OCI-LY7 (cell line): ENCODE measurements around the gene OR2M2. TPM values are rescaled to one million over a fixed set of nuclear protein-coding genes. Genes with fewer than 3 reads are reported as not detected.

Experiments used
- BruUV-seq: library from RNA; stranded (reverse); fragments of 400-500 nt; replicated peaks from 2 replicates; lab custom pipeline; 2021; lab: Mats Ljungman, UMichigan
- CTCF ChIA-PET: fragments of 300-600 bp; sonication (Branson Sonifier 250); formaldehyde crosslinking; loops from one replicate; lab custom pipeline; 2022; ENCODE audit warnings: antibody characterized with exemption; ENCODE audit not compliant: unreplicated experiment; lab: Charles Lee
- POLR2A ChIA-PET: fragments of 300-600 bp; sonication (Branson Sonifier 250); formaldehyde crosslinking; loops from one replicate; lab custom pipeline; 2022; ENCODE audit warnings: antibody characterized with exemption; lab: Charles Lee
- DNase-seq: peaks from one replicate; pipeline ENCODE4 v3.0.0-alpha.2; 2015; ENCODE audit warnings: low spot score
- H2AFZ ChIP-seq: fragments of 200-600 bp; sonication (generic), shearing (Covaris generic); 2 replicates; pipeline ENCODE4 v1.6.1; 2014; ENCODE audit warnings: mild to moderate bottlenecking, antibody characterized with exemption, low read length, moderate library complexity
- H3K27ac ChIP-seq: fragments of 200-600 bp; sonication (generic); 2 replicates; pipeline ENCODE4 v1.5.1; 2014; ENCODE audit warnings: mixed run types, low read depth, mild to moderate bottlenecking, moderate library complexity, low read length, inconsistent platforms; ENCODE audit not compliant: poor library complexity, severe bottlenecking
- H3K36me3 ChIP-seq: fragments of 200-600 bp; sonication (generic); 2 replicates; pipeline ENCODE4 v1.6.1; 2014; ENCODE audit warnings: mild to moderate bottlenecking, antibody characterized with exemption, low read length, moderate library complexity, mixed read lengths; ENCODE audit not compliant: insufficient read depth
- H3K4me1 ChIP-seq: fragments of 200-600 bp; sonication (generic); 2 replicates; pipeline ENCODE4 v1.5.1; 2014; ENCODE audit warnings: mild to moderate bottlenecking, low read length; ENCODE audit not compliant: insufficient read depth, poor library complexity, severe bottlenecking
- H3K4me2 ChIP-seq: fragments of 200-600 bp; sonication (generic); 2 replicates; pipeline ENCODE4 v1.6.1; 2014; ENCODE audit warnings: mild to moderate bottlenecking, low read length
- H3K4me3 ChIP-seq: fragments of 200-600 bp; sonication (generic); 2 replicates; pipeline ENCODE4 v1.5.1; 2014; ENCODE audit warnings: mild to moderate bottlenecking, low read depth, low read length; ENCODE audit not compliant: poor library complexity, severe bottlenecking
- H3K79me2 ChIP-seq: fragments of 200-600 bp; sonication (generic); 2 replicates; pipeline ENCODE4 v1.6.1; 2016; ENCODE audit warnings: low read depth, mild to moderate bottlenecking, low read length, moderate library complexity, mixed read lengths; ENCODE audit not compliant: insufficient read depth
- H3K9me2 ChIP-seq: fragments of 200-600 bp; sonication (generic); 2 replicates; pipeline ENCODE4 v1.6.1; 2016; ENCODE audit warnings: mild to moderate bottlenecking, low read length, mixed read lengths; ENCODE audit not compliant: insufficient read depth
- H3K9me3 ChIP-seq: fragments of 200-600 bp; sonication (generic); 2 replicates; pipeline ENCODE4 v1.6.1; 2014; ENCODE audit warnings: mild to moderate bottlenecking, mixed run types, low read length, mixed read lengths
- H4K20me1 ChIP-seq: fragments of 200-600 bp; sonication (generic); 2 replicates; pipeline ENCODE4 v1.6.1; 2014; ENCODE audit warnings: mild to moderate bottlenecking, antibody characterized with exemption, low read length, moderate library complexity, mixed read lengths; ENCODE audit not compliant: insufficient read depth
- EZH2phosphoT487 ChIP-seq: fragments of 200-600 bp; sonication (generic); IDR thresholded peaks from 2 replicates; pipeline ENCODE4 v1.6.1; 2018; ENCODE audit warnings: low read depth, borderline replicate concordance, mild to moderate bottlenecking, mixed run types, antibody characterized with exemption, low read length, moderate library complexity, mixed read lengths
- intact Hi-C: fragments of 100-400 bp; cut with micrococcal nuclease; formaldehyde crosslinking; loops from one replicate; pipeline ENCODE4 v1.10.0; 2022; ENCODE audit not compliant: unreplicated experiment
- total RNA-seq, 2 experiments: library from RNA; depleted of rRNA in 1 of 2; stranded (reverse); fragments of >200 nt in 1 of 2; shearing (Covaris generic) in 1 of 2; gene quantifications; 2 replicates each; pipeline ENCODE4 v1.2.3, GENCODE V29; 2014 to 2022
- TF ChIP-seq, protein P1 (sequence below): fragments of 200-600 bp; sonication (generic); conservative IDR thresholded peaks from 2 replicates; pipeline ENCODE4 v1.5.1; 2014; ENCODE audit warnings: mild to moderate bottlenecking, antibody characterized with exemption, low read length, moderate library complexity, mixed read lengths

OR2M2 gene
- total RNA-seq, 2 experiments from 2014 or later: not detected

- H2AFZ ChIP-seq: no peak overlapping the region
- no peak for DNase-seq
- POLR2A ChIA-PET: no interaction called here
- CTCF ChIA-PET: no interaction called here
- H3K27ac ChIP-seq: no peak overlapping the region
- no peaks in the 10 kb centered on the region for H4K20me1 ChIP-seq
- no peaks in the 10 kb centered on the region for H3K9me2 ChIP-seq
- no peak overlapping the region for H3K4me2 ChIP-seq
- H3K4me1 ChIP-seq: no peaks in the 10 kb centered on the region
- H3K36me3 ChIP-seq: no peaks in the 10 kb centered on the region
- BruUV-seq: no TSS peak
- no peaks in the 10 kb centered on the region for H3K9me3 ChIP-seq
- no peaks in the 10 kb centered on the region for H3K79me2 ChIP-seq
- H3K4me3 ChIP-seq: no peak overlapping the region
- TF ChIP-seq, protein P1, sequence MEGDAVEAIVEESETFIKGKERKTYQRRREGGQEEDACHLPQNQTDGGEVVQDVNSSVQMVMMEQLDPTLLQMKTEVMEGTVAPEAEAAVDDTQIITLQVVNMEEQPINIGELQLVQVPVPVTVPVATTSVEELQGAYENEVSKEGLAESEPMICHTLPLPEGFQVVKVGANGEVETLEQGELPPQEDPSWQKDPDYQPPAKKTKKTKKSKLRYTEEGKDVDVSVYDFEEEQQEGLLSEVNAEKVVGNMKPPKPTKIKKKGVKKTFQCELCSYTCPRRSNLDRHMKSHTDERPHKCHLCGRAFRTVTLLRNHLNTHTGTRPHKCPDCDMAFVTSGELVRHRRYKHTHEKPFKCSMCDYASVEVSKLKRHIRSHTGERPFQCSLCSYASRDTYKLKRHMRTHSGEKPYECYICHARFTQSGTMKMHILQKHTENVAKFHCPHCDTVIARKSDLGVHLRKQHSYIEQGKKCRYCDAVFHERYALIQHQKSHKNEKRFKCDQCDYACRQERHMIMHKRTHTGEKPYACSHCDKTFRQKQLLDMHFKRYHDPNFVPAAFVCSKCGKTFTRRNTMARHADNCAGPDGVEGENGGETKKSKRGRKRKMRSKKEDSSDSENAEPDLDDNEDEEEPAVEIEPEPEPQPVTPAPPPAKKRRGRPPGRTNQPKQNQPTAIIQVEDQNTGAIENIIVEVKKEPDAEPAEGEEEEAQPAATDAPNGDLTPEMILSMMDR: no peak
- no peak for TF ChIP-seq EZH2phosphoT487
- intact Hi-C loops: loop anchor here (10.0 kb wide), 1 partner anchor 206 kb away; no protein-coding TSS in a partner anchor
Measured at GRCh38 chr1:248140846-248141245, 33.8 kb upstream of the OR2M2 start.

GRCh38 chr1:248143311-248143710, 31.3 kb upstream of the OR2M2 start:
- no TSS peak for BruUV-seq
- Histone ChIP-seq H3K9me3 (no peaks in the 10 kb centered on the region), H3K4me2 (no peak overlapping the region), H4K20me1 (no peaks in the 10 kb centered on the region), H3K27ac (no peak overlapping the region), H3K4me3 (no peak overlapping the region), H2AFZ (no peak overlapping the region), H3K36me3 (no peaks in the 10 kb centered on the region), H3K79me2 (no peaks in the 10 kb centered on the region), H3K9me2 (no peaks in the 10 kb centered on the region), H3K4me1 (no peaks in the 10 kb centered on the region)
- ChIA-PET CTCF (no interaction called here), POLR2A (no interaction called here)
- TF ChIP-seq, protein P1: no peak
- no peak for TF ChIP-seq EZH2phosphoT487
- intact Hi-C loops: loop anchor here (10.0 kb wide), 1 partner anchor 209 kb away; no protein-coding TSS in a partner anchor
- no peak for DNase-seq

GRCh38 chr1:248144513-248145198, 30.0 kb upstream of the OR2M2 start, which contains the start of gene OR2M5:
OR2M5 (plus strand) TSS chr1:248145148; CDS start chr1:248145148, 0 bp downstream.
- H3K9me2 ChIP-seq: no peaks in the 10 kb centered on the region
- H3K4me1 ChIP-seq: no peaks in the 10 kb centered on the region
- H3K79me2 ChIP-seq: no peaks in the 10 kb centered on the region
- H3K4me3 ChIP-seq: no peak within 1 kb of the TSS
- DNase-seq: no peak
- no peak within 1 kb of the TSS for H2AFZ ChIP-seq
- H3K4me2 ChIP-seq: no peak within 1 kb of the TSS
- no peak within 1 kb of the TSS for H3K27ac ChIP-seq
- TF ChIP-seq, protein P1: no peak
- no peak for TF ChIP-seq EZH2phosphoT487
- no TSS peak for BruUV-seq
- intact Hi-C loops: loop anchor here (10.0 kb wide), 1 partner anchor 210 kb away; no protein-coding TSS in a partner anchor
- ChIA-PET POLR2A (no interaction called here), CTCF (no interaction called here)
- H4K20me1 ChIP-seq: no peaks in the 10 kb centered on the region
- H3K9me3 ChIP-seq: no peaks in the 10 kb centered on the region
- no peaks in the 10 kb centered on the region for H3K36me3 ChIP-seq
